Prostate gland (tissue), 2 donors: Measurements from ENCODE around the gene HIP1R.

Experiments
- CTCF ChIP-seq, 4 experiments: fragments of 200-600 bp in 2 of 4; fragments of 450-650 bp in 2 of 4; sonication (generic) in 2 of 4; IDR thresholded peaks; 1 replicate in 3 of 4; 2 replicates in 1 of 4; pipeline ENCODE4 v1.5.1; 2016 to 2019; ENCODE audit warnings: antibody characterized with exemption in 4 of 4, mild to moderate bottlenecking in 2 of 4, moderate library complexity in 2 of 4
- POLR2A ChIP-seq: fragments of 450-650 bp; IDR thresholded peaks from one replicate; pipeline ENCODE4 v1.6.1; 2016; ENCODE audit warnings: antibody characterized with exemption, mild to moderate bottlenecking
- POLR2AphosphoS5 ChIP-seq: sonication (generic); formaldehyde crosslinking; IDR thresholded peaks from one replicate; pipeline ENCODE4 v1.6.1; 2017; ENCODE audit warnings: antibody characterized with exemption

- peak; percentile 68 for TF ChIP-seq POLR2AphosphoS5
- no peak for TF ChIP-seq CTCF (IDR thresholded peaks at IDR 0.05)
- TF ChIP-seq POLR2A = peak; percentile 18
These were observed 35.8 kb downstream of the HIP1R start for GRCh38 chr12:122870867-122871664.
